ENCODE results near the gene TNFRSF13B.
A peak's percentile ranks its signal among the peaks of the same experiment; 100 is the strongest.

TNFRSF13B gene

DNA sequence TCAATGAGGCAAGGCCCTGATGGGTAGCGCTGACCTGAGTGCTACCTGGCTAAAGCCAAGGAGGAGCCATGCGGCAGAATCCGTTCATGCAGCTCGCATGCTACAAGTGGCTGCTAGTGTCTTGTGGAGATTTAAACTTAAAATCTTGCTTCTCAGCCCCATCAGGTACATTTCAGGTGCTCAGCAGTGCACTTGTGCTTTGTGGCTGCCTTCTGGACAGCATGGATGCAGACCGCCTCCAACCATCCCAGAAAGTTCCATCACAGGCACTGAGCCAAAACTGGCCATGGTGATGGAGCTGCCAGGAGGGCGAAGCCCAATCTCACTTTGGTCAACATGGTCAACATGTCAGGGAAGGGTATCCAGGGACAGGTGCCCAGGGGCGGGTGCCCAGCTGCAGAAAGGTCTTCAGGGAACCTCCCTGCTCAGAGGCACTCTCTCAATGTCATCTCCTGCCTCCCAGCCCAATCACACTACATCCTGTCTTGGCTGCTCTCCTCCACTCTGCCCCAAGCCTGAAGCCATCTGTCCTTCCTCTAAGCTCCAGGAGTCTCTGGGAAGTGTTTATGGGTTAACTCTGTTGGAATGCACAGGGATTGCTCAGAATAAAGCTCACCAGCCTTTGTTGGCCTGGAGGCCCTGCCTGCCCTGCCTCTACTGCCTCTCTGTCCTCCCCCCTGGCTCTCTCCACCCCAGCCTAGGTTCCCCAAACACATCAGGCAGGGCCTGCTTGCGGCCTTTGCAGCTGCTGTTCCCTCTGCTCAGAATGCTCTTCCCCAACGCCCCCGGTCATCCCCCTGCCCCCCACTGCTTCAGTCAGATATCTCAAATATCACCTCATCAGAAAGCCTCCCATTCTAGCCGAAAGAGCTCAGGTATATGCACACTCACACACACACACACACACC, 18.3 kb upstream of the TNFRSF13B start:
- H3K27ac ChIP-seq (ENCODE audit: low read length) = peak overlapping the region; percentile 90
- H3K27me3 ChIP-seq (ENCODE audit: insufficient read depth, low read length, poor library complexity) = no peaks in the 10 kb centered on the region
- peaks cover 66% of the 10 kb centered on the region for H3K4me1 ChIP-seq (ENCODE audit: insufficient read depth, low read length)
- peak overlapping the region; percentile 41 for H3K9ac ChIP-seq (ENCODE audit: low read depth, low read length)
- H4K20me1 ChIP-seq (ENCODE audit: insufficient read depth, low read length) = no peaks in the 10 kb centered on the region
- no peaks in the 10 kb centered on the region for H3K79me2 ChIP-seq (ENCODE audit: insufficient read depth, low read length)
- no peaks in the 10 kb centered on the region for H3K9me3 ChIP-seq (ENCODE audit: insufficient read depth, low read length, severe bottlenecking)
- H3K4me3 ChIP-seq (ENCODE audit: low read depth in 1 of 2, low read length in 2 of 2) = peak overlapping the region in 1 of 2 experiments; percentile 24; a peak in 1 of 4 replicates
- ATAC-seq (ENCODE audit: insufficient read depth, low read depth) = no peak
- H3K36me3 ChIP-seq (ENCODE audit: insufficient read depth, low read length) = no peaks in the 10 kb centered on the region
- DNase-seq = peak; percentile 33
- peak overlapping the region; percentile 40 for H3K4me2 ChIP-seq (ENCODE audit: insufficient read depth, low read length)
- no peak for TF ChIP-seq EZH2 (IDR thresholded peaks at IDR 0.05; ENCODE audit: borderline replicate concordance, low read depth, low read length, severe bottlenecking)
- TF ChIP-seq, protein P1, sequence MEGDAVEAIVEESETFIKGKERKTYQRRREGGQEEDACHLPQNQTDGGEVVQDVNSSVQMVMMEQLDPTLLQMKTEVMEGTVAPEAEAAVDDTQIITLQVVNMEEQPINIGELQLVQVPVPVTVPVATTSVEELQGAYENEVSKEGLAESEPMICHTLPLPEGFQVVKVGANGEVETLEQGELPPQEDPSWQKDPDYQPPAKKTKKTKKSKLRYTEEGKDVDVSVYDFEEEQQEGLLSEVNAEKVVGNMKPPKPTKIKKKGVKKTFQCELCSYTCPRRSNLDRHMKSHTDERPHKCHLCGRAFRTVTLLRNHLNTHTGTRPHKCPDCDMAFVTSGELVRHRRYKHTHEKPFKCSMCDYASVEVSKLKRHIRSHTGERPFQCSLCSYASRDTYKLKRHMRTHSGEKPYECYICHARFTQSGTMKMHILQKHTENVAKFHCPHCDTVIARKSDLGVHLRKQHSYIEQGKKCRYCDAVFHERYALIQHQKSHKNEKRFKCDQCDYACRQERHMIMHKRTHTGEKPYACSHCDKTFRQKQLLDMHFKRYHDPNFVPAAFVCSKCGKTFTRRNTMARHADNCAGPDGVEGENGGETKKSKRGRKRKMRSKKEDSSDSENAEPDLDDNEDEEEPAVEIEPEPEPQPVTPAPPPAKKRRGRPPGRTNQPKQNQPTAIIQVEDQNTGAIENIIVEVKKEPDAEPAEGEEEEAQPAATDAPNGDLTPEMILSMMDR (IDR thresholded peaks at IDR 0.05; ENCODE audit: borderline replicate concordance, extremely low read depth, low read length, poor library complexity, severe bottlenecking) = no peak
- H2AFZ ChIP-seq (ENCODE audit: low read depth, low read length) = 0 out of 2 replicates have a peak overlapping the region, but pooled peaks have one; percentile 5

DNA sequence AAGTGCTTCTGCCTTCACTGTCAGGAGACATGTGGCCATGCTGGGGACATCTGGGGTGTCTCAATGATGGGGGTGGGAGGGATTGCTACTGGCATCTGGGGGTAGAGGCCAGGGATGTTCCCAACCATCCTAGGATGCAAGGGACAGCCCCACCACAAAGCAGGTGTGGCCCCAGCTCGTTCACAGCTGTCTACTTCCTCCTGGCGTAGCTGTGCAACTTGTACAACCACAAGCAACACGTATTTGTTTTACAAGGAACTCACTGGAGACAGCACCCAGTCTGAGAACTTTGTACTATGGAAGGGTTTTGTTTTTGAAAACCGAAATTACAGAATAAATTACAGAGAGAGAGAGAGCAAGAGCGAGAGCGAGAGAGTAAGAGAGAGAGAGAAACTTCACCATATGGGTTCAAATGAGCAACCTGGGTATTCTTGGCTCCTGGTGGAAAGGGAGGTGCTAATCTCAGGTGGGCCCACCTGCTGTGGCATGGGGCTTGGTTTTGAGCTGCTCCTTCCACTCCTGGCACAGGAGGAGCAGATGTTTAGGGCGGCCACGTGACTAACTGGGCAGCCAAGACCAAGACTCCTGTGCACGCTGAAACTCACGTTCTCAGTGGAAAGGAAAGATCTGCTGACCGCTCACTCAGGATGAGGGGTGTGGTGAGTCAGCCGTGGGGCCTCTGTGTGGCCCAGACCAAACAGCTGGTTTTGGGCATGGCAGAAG, 17.5 kb upstream of the TNFRSF13B start:
- Histone ChIP-seq H2AFZ (ENCODE audit: low read depth, low read length) (no peak overlapping the region), H3K4me3 (ENCODE audit: low read depth in 1 of 2, low read length in 2 of 2) (peak overlapping the region in 1 of 2 experiments; percentile 24; a peak in 2 of 4 replicates), H3K36me3 (ENCODE audit: insufficient read depth, low read length) (no peaks in the 10 kb centered on the region), H3K9ac (ENCODE audit: low read depth, low read length) (peak overlapping the region; percentile 41), H3K27ac (ENCODE audit: low read length) (peak overlapping the region; percentile 90), H3K4me2 (ENCODE audit: insufficient read depth, low read length) (peak overlapping the region; percentile 40), H4K20me1 (ENCODE audit: insufficient read depth, low read length) (no peaks in the 10 kb centered on the region), H3K4me1 (ENCODE audit: insufficient read depth, low read length) (peaks cover 68% of the 10 kb centered on the region), H3K9me3 (ENCODE audit: insufficient read depth, low read length, severe bottlenecking) (no peaks in the 10 kb centered on the region), H3K79me2 (ENCODE audit: insufficient read depth, low read length) (no peaks in the 10 kb centered on the region), H3K27me3 (ENCODE audit: insufficient read depth, low read length, poor library complexity) (no peaks in the 10 kb centered on the region)
- peak; percentile 69 for ATAC-seq (ENCODE audit: insufficient read depth, low read depth)
- no peak for TF ChIP-seq EZH2 (IDR thresholded peaks at IDR 0.05; ENCODE audit: borderline replicate concordance, low read depth, low read length, severe bottlenecking)
- TF ChIP-seq, protein P1 (IDR thresholded peaks at IDR 0.05; ENCODE audit: borderline replicate concordance, extremely low read depth, low read length, poor library complexity, severe bottlenecking) = peak; percentile 45
- peak; percentile 75 for DNase-seq

DNA sequence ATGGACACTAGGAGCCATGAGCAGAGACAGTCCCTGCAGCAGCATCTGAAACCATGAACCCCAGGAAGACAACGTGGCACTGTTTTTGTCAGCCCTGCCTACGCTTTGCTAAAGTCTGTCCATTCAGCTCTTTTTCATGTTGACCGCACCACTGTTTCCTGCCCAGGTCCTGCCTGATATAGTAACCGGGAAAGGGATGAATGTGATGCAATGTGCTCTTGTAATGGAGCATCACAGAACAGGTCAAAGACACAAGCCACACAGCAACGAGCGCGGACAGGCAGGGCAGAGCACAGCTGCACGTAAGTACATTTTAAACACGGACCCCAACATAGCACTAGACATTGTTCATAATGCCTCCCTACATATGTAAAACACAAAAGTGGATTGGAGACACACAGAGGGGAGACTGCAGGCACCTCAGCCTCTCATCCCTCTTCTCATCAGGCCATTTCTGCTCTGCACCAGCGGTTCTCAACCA, 16.9 kb upstream of the TNFRSF13B start:
- Histone ChIP-seq H3K9me3 (ENCODE audit: insufficient read depth, low read length, severe bottlenecking) (no peaks in the 10 kb centered on the region), H2AFZ (ENCODE audit: low read depth, low read length) (no peak overlapping the region), H3K9ac (ENCODE audit: low read depth, low read length) (peak overlapping the region; percentile 30), H4K20me1 (ENCODE audit: insufficient read depth, low read length) (no peaks in the 10 kb centered on the region), H3K79me2 (ENCODE audit: insufficient read depth, low read length) (no peaks in the 10 kb centered on the region), H3K4me1 (ENCODE audit: insufficient read depth, low read length) (peaks cover 68% of the 10 kb centered on the region), H3K27ac (ENCODE audit: low read length) (peak overlapping the region; percentile 90), H3K36me3 (ENCODE audit: insufficient read depth, low read length) (no peaks in the 10 kb centered on the region), H3K27me3 (ENCODE audit: insufficient read depth, low read length, poor library complexity) (no peaks in the 10 kb centered on the region), H3K4me2 (ENCODE audit: insufficient read depth, low read length) (peak overlapping the region; percentile 40), H3K4me3 (ENCODE audit: low read depth in 1 of 2, low read length in 2 of 2) (peak overlapping the region in 1 of 2 experiments; percentile 4; a peak in 1 of 4 replicates)
- ATAC-seq (ENCODE audit: insufficient read depth, low read depth) (no peak; the same call in 2 of the 3 replicates), DNase-seq (no peak)
- TF ChIP-seq EZH2 (IDR thresholded peaks at IDR 0.05; ENCODE audit: borderline replicate concordance, low read depth, low read length, severe bottlenecking) = no peak
- TF ChIP-seq, protein P1 (IDR thresholded peaks at IDR 0.05; ENCODE audit: borderline replicate concordance, extremely low read depth, low read length, poor library complexity, severe bottlenecking) = no peak

Data from DND-41 (cell line).